IMR-90 (cell line): Measurements from ENCODE around the gene ADCY9. TPM values are rescaled to one million over a fixed set of nuclear protein-coding genes. Genes with fewer than 3 reads are reported as not detected.

Experiments
- ATAC-seq: fragments of 200-7000 bp; cut with Tn5 transposase; 2 replicates; pipeline ENCODE4 v1.9.1; 2020; ENCODE audit warnings: low read depth, mild to moderate bottlenecking, moderate library complexity
- BruUV-seq: library from RNA; stranded (reverse); fragments of 400-500 nt; replicated peaks from 2 replicates; lab custom pipeline; 2021; lab: Mats Ljungman, UMichigan
- CTCF ChIA-PET: fragments of 300-600 bp; formaldehyde crosslinking; extraction: SDS; loops from one replicate; lab custom pipeline; 2021; ENCODE audit warnings: antibody characterized with exemption; lab: Yijun Ruan, JAX
- POLR2A ChIA-PET: fragments of 300-600 bp; sonication (Branson Sonifier 250); formaldehyde crosslinking; loops from one replicate; lab custom pipeline; 2022; ENCODE audit warnings: antibody characterized with exemption; ENCODE audit not compliant: unreplicated experiment; lab: Charles Lee
- DNase-seq: peaks from one replicate; pipeline ENCODE4 v3.0.0; 2013
- H2AFZ ChIP-seq: replicated peaks from 2 replicates; pipeline ENCODE3; 2013; ENCODE audit warnings: low read length, mild to moderate bottlenecking; ENCODE audit not compliant: poor library complexity
- H2AK5ac ChIP-seq: 2 replicates; pipeline ENCODE4 v1.6.1; 2013; ENCODE audit warnings: low read depth, low read length, inconsistent platforms
- H2AK9ac ChIP-seq: replicated peaks from 2 replicates; pipeline ENCODE3; 2013; ENCODE audit warnings: mild to moderate bottlenecking, low read depth, low read length, moderate library complexity; ENCODE audit not compliant: poor library complexity
- H2BK120ac ChIP-seq: 2 replicates; pipeline ENCODE4 v1.6.1; 2013; ENCODE audit warnings: low read depth, low read length, inconsistent platforms
- H2BK15ac ChIP-seq: 3 replicates; pipeline ENCODE4 v1.6.1; 2013; ENCODE audit warnings: low read depth, low read length, inconsistent platforms
- H2BK20ac ChIP-seq: 2 replicates; pipeline ENCODE4 v1.6.1; 2013; ENCODE audit warnings: low read depth, mild to moderate bottlenecking, inconsistent platforms, low read length, moderate library complexity
- H2BK5ac ChIP-seq: 2 replicates; pipeline ENCODE4 v1.6.1; 2013; ENCODE audit warnings: mild to moderate bottlenecking, low read depth, low read length, inconsistent platforms; ENCODE audit not compliant: poor library complexity, severe bottlenecking
- H3K14ac ChIP-seq: replicated peaks from 2 replicates; pipeline ENCODE4 v1.6.1; 2013; ENCODE audit warnings: low read depth, low read length, inconsistent platforms
- H3K18ac ChIP-seq: 2 replicates; pipeline ENCODE4 v1.6.1; 2013; ENCODE audit warnings: low read depth, low read length, control low read depth
- H3K23ac ChIP-seq: 2 replicates; pipeline ENCODE4 v1.6.1; 2013; ENCODE audit warnings: low read depth, low read length, inconsistent platforms
- H3K27ac ChIP-seq: 2 replicates; pipeline ENCODE4 v1.5.1; 2013; ENCODE audit warnings: mild to moderate bottlenecking, control low read depth, low read length; ENCODE audit not compliant: insufficient read depth
- H3K27me3 ChIP-seq: 2 replicates; pipeline ENCODE4 v1.6.1; 2013; ENCODE audit warnings: low read length; ENCODE audit not compliant: control insufficient read depth, insufficient read depth
- H3K36me3 ChIP-seq: 2 replicates; pipeline ENCODE4 v1.6.1; 2013; ENCODE audit warnings: low read length, mixed read lengths; ENCODE audit not compliant: control insufficient read depth, insufficient read depth
- H3K4ac ChIP-seq: 2 replicates; pipeline ENCODE4 v1.6.1; 2013; ENCODE audit warnings: low read depth, low read length, inconsistent platforms
- H3K4me1 ChIP-seq: 2 replicates; pipeline ENCODE4 v1.6.1; 2013; ENCODE audit warnings: low read length, mixed read lengths; ENCODE audit not compliant: control insufficient read depth, insufficient read depth
- H3K4me2 ChIP-seq: 2 replicates; pipeline ENCODE4 v1.6.1; 2013; ENCODE audit warnings: low read depth, mild to moderate bottlenecking, control low read depth, low read length, moderate library complexity
- H3K4me3 ChIP-seq: 2 replicates; pipeline ENCODE4 v1.5.1; 2013; ENCODE audit warnings: low read depth, mild to moderate bottlenecking, control low read depth, low read length, moderate library complexity; ENCODE audit not compliant: insufficient read depth
- H3K56ac ChIP-seq: 2 replicates; pipeline ENCODE4 v1.6.1; 2013; ENCODE audit warnings: low read length, inconsistent platforms; ENCODE audit not compliant: insufficient read depth; ENCODE audit errors: extremely low read depth
- H3K79me1 ChIP-seq, 2 experiments: 2 replicates each; pipeline ENCODE4 v1.6.1; 2013; ENCODE audit warnings: low read length in 2 of 2, inconsistent platforms in 1 of 2, low read depth in 1 of 2
- H3K9ac ChIP-seq: 2 replicates; pipeline ENCODE4 v1.6.1; 2013; ENCODE audit warnings: low read depth, low read length, control low read depth
- H3K9me1 ChIP-seq: 2 replicates; pipeline ENCODE4 v1.6.1; 2013; ENCODE audit warnings: low read length, inconsistent platforms; ENCODE audit not compliant: insufficient read depth
- H3K9me3 ChIP-seq: 2 replicates; pipeline ENCODE4 v1.6.1; 2013; ENCODE audit warnings: low read length; ENCODE audit not compliant: control insufficient read depth, insufficient read depth
- H4K20me1 ChIP-seq: 2 replicates; pipeline ENCODE4 v1.6.1; 2013; ENCODE audit warnings: low read length, inconsistent platforms; ENCODE audit not compliant: insufficient read depth
- H4K5ac ChIP-seq: 2 replicates; pipeline ENCODE4 v1.6.1; 2013; ENCODE audit warnings: mild to moderate bottlenecking, low read depth, low read length, control low read depth
- H4K8ac ChIP-seq, 2 experiments: 2 replicates each; pipeline ENCODE4 v1.6.1; 2013; ENCODE audit warnings: low read depth in 2 of 2, low read length in 2 of 2, control low read depth in 1 of 2, inconsistent platforms in 1 of 2
- H4K91ac ChIP-seq: 2 replicates; pipeline ENCODE4 v1.6.1; 2013; ENCODE audit warnings: low read depth, low read length, inconsistent platforms; ENCODE audit not compliant: insufficient read depth
- BHLHE40 ChIP-seq: fragments of 150-350 bp; IDR thresholded peaks from 2 replicates; pipeline ENCODE4 v1.6.1; 2016; ENCODE audit warnings: mild to moderate bottlenecking, low read depth, low read length
- CEBPB ChIP-seq: IDR thresholded peaks from 2 replicates; pipeline ENCODE4 v1.6.1; 2012; ENCODE audit warnings: low read depth, low read length, improper control_type of control experiment
- CHD1 ChIP-seq: IDR thresholded peaks from 2 replicates; pipeline ENCODE4 v1.6.1; 2012; ENCODE audit warnings: low read depth, low read length, improper control_type of control experiment
- FOS ChIP-seq: fragments of 150-350 bp; IDR thresholded peaks from 2 replicates; pipeline ENCODE4 v1.6.1; 2016; ENCODE audit warnings: low read depth, low read length
- MAFK ChIP-seq: IDR thresholded peaks from 2 replicates; pipeline ENCODE4 v1.6.1; 2012; ENCODE audit warnings: low read depth, low read length, improper control_type of control experiment
- MAZ ChIP-seq: IDR thresholded peaks from 2 replicates; pipeline ENCODE4 v1.6.1; 2012; ENCODE audit warnings: low read depth, mild to moderate bottlenecking, low read length, improper control_type of control experiment, moderate library complexity, borderline replicate concordance
- MXI1 ChIP-seq: IDR thresholded peaks from 2 replicates; pipeline ENCODE4 v1.6.1; 2012; ENCODE audit warnings: low read depth, mild to moderate bottlenecking, low read length, moderate library complexity, borderline replicate concordance
- NFE2L2 ChIP-seq: fragments of 150-350 bp; IDR thresholded peaks from 2 replicates; pipeline ENCODE4 v1.6.1; 2016; ENCODE audit warnings: low read depth, mild to moderate bottlenecking, low read length
- POLR2A ChIP-seq: IDR thresholded peaks from 2 replicates; pipeline ENCODE4 v1.6.1; 2012; ENCODE audit warnings: mild to moderate bottlenecking, low read depth, low read length
- RAD21 ChIP-seq: IDR thresholded peaks from 2 replicates; pipeline ENCODE4 v1.6.1; 2012; ENCODE audit warnings: low read length, improper control_type of control experiment
- RCOR1 ChIP-seq: IDR thresholded peaks from 2 replicates; pipeline ENCODE4 v1.6.1; 2012; ENCODE audit warnings: mild to moderate bottlenecking, low read length, improper control_type of control experiment; ENCODE audit not compliant: insufficient replicate concordance
- RFX5 ChIP-seq: IDR thresholded peaks from 2 replicates; pipeline ENCODE4 v1.8.0; 2012; ENCODE audit warnings: low read depth, mild to moderate bottlenecking, low read length, moderate library complexity
- SMC3 ChIP-seq: fragments of 150-350 bp; IDR thresholded peaks from 2 replicates; pipeline ENCODE4 v1.6.1; 2016; ENCODE audit warnings: low read depth, mild to moderate bottlenecking, antibody characterized with exemption, low read length, moderate library complexity
- WGBS, 2 experiments: methylation state at CpG; one replicate each; pipeline versions ENCODE4 v1.1.5 to v1.1.7; 2013; ENCODE audit warnings: missing lambda C conversion rate in 2 of 2; ENCODE audit not compliant: insufficient read length in 1 of 2; ENCODE audit errors: extremely low coverage in 2 of 2; 5-methylcytosine and 5-hydroxymethylcytosine counted together
- dilution Hi-C: fragments of 300-500 bp; cut with HindIII; formaldehyde crosslinking; loops from one replicate; pipeline ENCODE4 v1.14.3; 2018; ENCODE audit warnings: low sequenced_read_pairs; ENCODE audit not compliant: unreplicated experiment
- in situ Hi-C: fragments of 300-500 bp; cut with MboI; formaldehyde crosslinking; loops from 3 replicates; pipeline ENCODE4 v1.14.3; 2019; ENCODE audit warnings: low sequenced_read_pairs, inconsistent platforms, mixed read lengths
- intact Hi-C: fragments of 100-400 bp; cut with micrococcal nuclease; formaldehyde crosslinking; loops from 2 replicates; pipeline ENCODE4 v1.10.0; 2022
- polyA plus RNA-seq, 3 experiments: library from polyadenylated mRNA; depleted of rRNA; stranded (reverse); fragments of >200 nt; gene quantifications; 2 replicates each; pipeline ENCODE4 v1.2.3, GENCODE V29; 2012; ENCODE audit warnings: low replicate concordance in 1 of 3
- total RNA-seq: library from RNA; depleted of rRNA; stranded (reverse); fragments of >200 nt; gene quantifications from 2 replicates; pipeline ENCODE4 v1.2.3, GENCODE V29; 2012
- TF ChIP-seq, protein P1 (sequence below): fragments of 150-350 bp; IDR thresholded peaks from 2 replicates; pipeline ENCODE4 v1.6.1; 2017; ENCODE audit warnings: mild to moderate bottlenecking, antibody characterized with exemption, low read length, low read depth
- TF ChIP-seq, protein P2 (sequence below): fragments of 150-350 bp; IDR thresholded peaks from 2 replicates; pipeline ENCODE4 v1.6.1; 2016; ENCODE audit warnings: low read depth, mild to moderate bottlenecking, low read length, moderate library complexity, borderline replicate concordance

The ADCY9 gene
- total and polyA plus RNA-seq, 2 of the 4 experiments (the other 2 are of a cell fraction) = 5.4 to 12.5 TPM

DNA sequence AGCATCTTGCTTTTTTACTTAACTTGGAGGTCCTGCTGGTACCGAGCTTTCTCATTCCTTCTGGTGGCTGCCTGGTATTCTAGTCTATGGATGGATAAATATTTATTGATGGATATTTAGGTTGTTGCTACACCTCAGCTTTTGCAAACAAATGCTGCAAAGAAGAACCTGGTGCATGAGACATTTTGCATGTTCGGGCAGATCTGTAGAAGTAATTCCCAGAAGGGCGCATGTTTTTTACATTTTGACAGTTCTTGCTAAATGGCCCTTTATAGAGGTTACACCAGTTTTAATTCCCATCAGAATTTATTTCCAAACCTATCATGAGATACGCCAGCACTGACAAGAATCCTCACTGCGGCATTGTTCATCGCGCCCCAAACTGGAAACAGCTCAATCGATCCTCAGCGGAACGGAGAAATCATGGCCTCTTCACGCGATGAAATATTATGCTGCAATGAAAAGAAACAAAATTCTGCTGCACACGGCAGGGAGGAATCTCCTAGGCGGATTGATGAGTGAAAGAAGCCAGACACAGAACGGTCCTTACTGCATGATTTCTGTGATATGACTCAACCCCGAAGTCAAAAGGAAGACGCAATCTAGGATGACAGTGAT is 167.8 kb downstream of the ADCY9 start:
- Histone ChIP-seq H3K14ac (peak overlapping the region; percentile 77; the same call in 1 of the 2 replicates), H3K4ac (peak overlapping the region; percentile 99), H3K18ac (no peak overlapping the region), H3K4me1 (peaks cover 21% of the 10 kb centered on the region), H4K20me1 (no peaks in the 10 kb centered on the region), H2BK20ac (peak overlapping the region; percentile 96; the same call in 1 of the 2 replicates), H2BK120ac (peak overlapping the region; percentile 91), H2AK5ac (peak overlapping the region; percentile 88), H3K36me3 (no peaks in the 10 kb centered on the region), H4K5ac (no peak overlapping the region), H3K9ac (no peak overlapping the region), H2BK15ac (peak overlapping the region; percentile 99; the same call in 2 of the 3 replicates), H3K56ac (no peak overlapping the region), H3K23ac (peak overlapping the region; percentile 15; the same call in 1 of the 2 replicates), H3K27me3 (no peaks in the 10 kb centered on the region), H3K4me3 (no peak overlapping the region), H4K91ac (peak overlapping the region; percentile 62), H3K27ac (no peak overlapping the region), H2AK9ac (no peak overlapping the region), H4K8ac (peak overlapping the region in 1 of 2 experiments; percentile 97; a peak in 2 of 4 replicates), H3K4me2 (no peak overlapping the region), H3K9me1 (peaks cover 18% of the 10 kb centered on the region; the same call in 1 of the 2 replicates), H3K9me3 (peaks cover 2% of the 10 kb centered on the region; the same call in 1 of the 2 replicates), H3K79me1 (peaks cover 5 to 22% of the 10 kb centered on the region in 2 experiments; a peak in 3 of 4 replicates), H2BK5ac (no peak overlapping the region), H2AFZ (peak overlapping the region; percentile 79)
- in situ Hi-C loops = no loop called here
- ChIA-PET POLR2A (no interaction called here), CTCF (interaction anchor here (1.5 kb wide), 1 partner anchor 10 kb away, joined by 4 read pairs; no protein-coding TSS in a partner anchor)
- 97% methylated on average over 15 of the region's 17 CpGs; no CpG with 5 or more reads in 1 of the 2 experiments for WGBS, 2 experiments
- dilution Hi-C loops = no loop called here
- DNase-seq (no peak), ATAC-seq (no peak)
- intact Hi-C loops = loop anchor here (5.0 kb wide), 1 partner anchor 256 kb away; no protein-coding TSS in a partner anchor
- no TSS peak for BruUV-seq
- TF ChIP-seq MAFK (no peak), MXI1 (no peak), CHD1 (no peak), BHLHE40 (no peak), RFX5 (no peak), RCOR1 (no peak), FOS (no peak), RAD21 (no peak), CEBPB (no peak), MAZ (no peak), SMC3 (no peak), NFE2L2 (no peak), POLR2A (no peak)
- TF ChIP-seq, protein P1, sequence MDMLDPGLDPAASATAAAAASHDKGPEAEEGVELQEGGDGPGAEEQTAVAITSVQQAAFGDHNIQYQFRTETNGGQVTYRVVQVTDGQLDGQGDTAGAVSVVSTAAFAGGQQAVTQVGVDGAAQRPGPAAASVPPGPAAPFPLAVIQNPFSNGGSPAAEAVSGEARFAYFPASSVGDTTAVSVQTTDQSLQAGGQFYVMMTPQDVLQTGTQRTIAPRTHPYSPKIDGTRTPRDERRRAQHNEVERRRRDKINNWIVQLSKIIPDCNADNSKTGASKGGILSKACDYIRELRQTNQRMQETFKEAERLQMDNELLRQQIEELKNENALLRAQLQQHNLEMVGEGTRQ = no peak
- TF ChIP-seq, protein P2, sequence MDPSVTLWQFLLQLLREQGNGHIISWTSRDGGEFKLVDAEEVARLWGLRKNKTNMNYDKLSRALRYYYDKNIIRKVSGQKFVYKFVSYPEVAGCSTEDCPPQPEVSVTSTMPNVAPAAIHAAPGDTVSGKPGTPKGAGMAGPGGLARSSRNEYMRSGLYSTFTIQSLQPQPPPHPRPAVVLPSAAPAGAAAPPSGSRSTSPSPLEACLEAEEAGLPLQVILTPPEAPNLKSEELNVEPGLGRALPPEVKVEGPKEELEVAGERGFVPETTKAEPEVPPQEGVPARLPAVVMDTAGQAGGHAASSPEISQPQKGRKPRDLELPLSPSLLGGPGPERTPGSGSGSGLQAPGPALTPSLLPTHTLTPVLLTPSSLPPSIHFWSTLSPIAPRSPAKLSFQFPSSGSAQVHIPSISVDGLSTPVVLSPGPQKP = no peak
